ENCODE results near the gene GAGE12J.
"Not testable (repeated sequence)": the region's sequence is repeated elsewhere in the genome, so short reads cannot be mapped to it uniquely, and the experiment has no call there.

DNA sequence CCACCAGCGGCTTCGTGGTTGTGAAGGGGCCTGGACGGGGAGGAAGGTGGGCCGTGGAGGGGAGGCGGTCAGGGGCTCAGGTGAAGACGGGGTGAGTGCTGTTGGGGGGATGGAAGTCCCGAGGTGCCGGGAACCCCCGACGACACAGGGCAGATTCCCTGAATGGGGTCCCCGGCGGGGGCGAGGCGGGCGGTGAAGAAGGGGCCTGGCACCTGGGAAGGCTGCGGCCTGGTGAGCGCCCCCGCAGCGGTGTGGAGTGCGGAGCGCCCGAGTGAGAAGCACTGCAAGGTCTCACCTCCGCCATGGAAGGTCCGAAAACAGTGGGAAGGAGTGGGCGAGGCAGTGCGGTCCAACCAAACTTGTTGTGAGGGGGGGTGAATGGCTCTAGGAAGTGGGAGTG is 10.0 kb downstream of the GAGE12J start:
- TF ChIP-seq, protein P1, sequence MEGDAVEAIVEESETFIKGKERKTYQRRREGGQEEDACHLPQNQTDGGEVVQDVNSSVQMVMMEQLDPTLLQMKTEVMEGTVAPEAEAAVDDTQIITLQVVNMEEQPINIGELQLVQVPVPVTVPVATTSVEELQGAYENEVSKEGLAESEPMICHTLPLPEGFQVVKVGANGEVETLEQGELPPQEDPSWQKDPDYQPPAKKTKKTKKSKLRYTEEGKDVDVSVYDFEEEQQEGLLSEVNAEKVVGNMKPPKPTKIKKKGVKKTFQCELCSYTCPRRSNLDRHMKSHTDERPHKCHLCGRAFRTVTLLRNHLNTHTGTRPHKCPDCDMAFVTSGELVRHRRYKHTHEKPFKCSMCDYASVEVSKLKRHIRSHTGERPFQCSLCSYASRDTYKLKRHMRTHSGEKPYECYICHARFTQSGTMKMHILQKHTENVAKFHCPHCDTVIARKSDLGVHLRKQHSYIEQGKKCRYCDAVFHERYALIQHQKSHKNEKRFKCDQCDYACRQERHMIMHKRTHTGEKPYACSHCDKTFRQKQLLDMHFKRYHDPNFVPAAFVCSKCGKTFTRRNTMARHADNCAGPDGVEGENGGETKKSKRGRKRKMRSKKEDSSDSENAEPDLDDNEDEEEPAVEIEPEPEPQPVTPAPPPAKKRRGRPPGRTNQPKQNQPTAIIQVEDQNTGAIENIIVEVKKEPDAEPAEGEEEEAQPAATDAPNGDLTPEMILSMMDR (IDR thresholded peaks at IDR 0.05; ENCODE audit: insufficient read depth, low read length): not testable (repeated sequence)
- TF ChIP-seq, protein P2, sequence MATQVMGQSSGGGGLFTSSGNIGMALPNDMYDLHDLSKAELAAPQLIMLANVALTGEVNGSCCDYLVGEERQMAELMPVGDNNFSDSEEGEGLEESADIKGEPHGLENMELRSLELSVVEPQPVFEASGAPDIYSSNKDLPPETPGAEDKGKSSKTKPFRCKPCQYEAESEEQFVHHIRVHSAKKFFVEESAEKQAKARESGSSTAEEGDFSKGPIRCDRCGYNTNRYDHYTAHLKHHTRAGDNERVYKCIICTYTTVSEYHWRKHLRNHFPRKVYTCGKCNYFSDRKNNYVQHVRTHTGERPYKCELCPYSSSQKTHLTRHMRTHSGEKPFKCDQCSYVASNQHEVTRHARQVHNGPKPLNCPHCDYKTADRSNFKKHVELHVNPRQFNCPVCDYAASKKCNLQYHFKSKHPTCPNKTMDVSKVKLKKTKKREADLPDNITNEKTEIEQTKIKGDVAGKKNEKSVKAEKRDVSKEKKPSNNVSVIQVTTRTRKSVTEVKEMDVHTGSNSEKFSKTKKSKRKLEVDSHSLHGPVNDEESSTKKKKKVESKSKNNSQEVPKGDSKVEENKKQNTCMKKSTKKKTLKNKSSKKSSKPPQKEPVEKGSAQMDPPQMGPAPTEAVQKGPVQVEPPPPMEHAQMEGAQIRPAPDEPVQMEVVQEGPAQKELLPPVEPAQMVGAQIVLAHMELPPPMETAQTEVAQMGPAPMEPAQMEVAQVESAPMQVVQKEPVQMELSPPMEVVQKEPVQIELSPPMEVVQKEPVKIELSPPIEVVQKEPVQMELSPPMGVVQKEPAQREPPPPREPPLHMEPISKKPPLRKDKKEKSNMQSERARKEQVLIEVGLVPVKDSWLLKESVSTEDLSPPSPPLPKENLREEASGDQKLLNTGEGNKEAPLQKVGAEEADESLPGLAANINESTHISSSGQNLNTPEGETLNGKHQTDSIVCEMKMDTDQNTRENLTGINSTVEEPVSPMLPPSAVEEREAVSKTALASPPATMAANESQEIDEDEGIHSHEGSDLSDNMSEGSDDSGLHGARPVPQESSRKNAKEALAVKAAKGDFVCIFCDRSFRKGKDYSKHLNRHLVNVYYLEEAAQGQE (IDR thresholded peaks at IDR 0.05; ENCODE audit: insufficient replicate concordance, low read depth): not testable (repeated sequence)
- TF ChIP-seq GABPA (IDR thresholded peaks at IDR 0.05; ENCODE audit: low read depth); SPI1 (IDR thresholded peaks at IDR 0.05; ENCODE audit: borderline replicate concordance, low read depth): not testable (repeated sequence)
